Cardiac septum (tissue), 1 donor: ENCODE data around the gene CHL1. TPM values are rescaled to one million over a fixed set of nuclear protein-coding genes. Genes with fewer than 3 reads are reported as not detected.

Experiments used
- DNase-seq: peaks from one replicate; pipeline ENCODE4 v3.0.0-alpha.2; 2020; ENCODE audit warnings: low spot score
- intact Hi-C: fragments of 100-400 bp; cut with DNase I; formaldehyde crosslinking; loops from one replicate; pipeline ENCODE4 v1.14.0; 2022
- total RNA-seq: library from RNA; stranded (reverse); fragmentation: NEBNext Ultra II Directional; extraction: Animal tissue kit (Norgen Biotek cat#: 25700); gene quantifications from one replicate; pipeline ENCODE4 v1.2.1, GENCODE V29; 2021
- donor health status: DM: no; HTN: no; CAD: no.

The CHL1 gene
- total RNA-seq, 1 donor from 2014 or later: 2.5 TPM

GRCh38 chr3:210669-211068, 14.1 kb downstream of the CHL1 start:
- intact Hi-C loops: no loop called here
- no peak for DNase-seq

GRCh38 chr3:212432-212831, 15.9 kb downstream of the CHL1 start:
- DNase-seq: no peak
- intact Hi-C loops: no loop called here

- intact Hi-C loops: no loop called here
- no peak for DNase-seq
Observed at GRCh38 chr3:217099-217813, 20.7 kb downstream of the CHL1 start.

GRCh38 chr3:217948-218347, 21.4 kb downstream of the CHL1 start:
- DNase-seq: no peak
- intact Hi-C loops: no loop called here

GRCh38 chr3:228442-229182, 32.0 kb downstream of the CHL1 start:
- no peak for DNase-seq
- intact Hi-C loops: no loop called here

GRCh38 chr3:229183-229661, 32.7 kb downstream of the CHL1 start:
- intact Hi-C loops: no loop called here
- no peak for DNase-seq

- intact Hi-C loops: no loop called here
- no peak for DNase-seq
Observed at GRCh38 chr3:236881-237280, 40.3 kb downstream of the CHL1 start.

GRCh38 chr3:242602-243355, 46.2 kb downstream of the CHL1 start:
- intact Hi-C loops: no loop called here
- DNase-seq: no peak

- intact Hi-C loops: no loop called here
- no peak for DNase-seq
Observed at GRCh38 chr3:243356-243725, 46.8 kb downstream of the CHL1 start.

- DNase-seq: no peak
- intact Hi-C loops: no loop called here
Observed at GRCh38 chr3:244041-244440, 47.5 kb downstream of the CHL1 start.

- intact Hi-C loops: no loop called here
- no peak for DNase-seq
Observed at GRCh38 chr3:247916-248315, 51.4 kb downstream of the CHL1 start.

- no peak for DNase-seq
- intact Hi-C loops: no loop called here
Observed at GRCh38 chr3:248864-249520, 52.4 kb downstream of the CHL1 start.

GRCh38 chr3:249587-250262, 53.2 kb downstream of the CHL1 start:
- DNase-seq: no peak
- intact Hi-C loops: no loop called here

GRCh38 chr3:256501-256900, 59.9 kb downstream of the CHL1 start:
- no peak for DNase-seq
- intact Hi-C loops: no loop called here

GRCh38 chr3:257826-258225, 61.3 kb downstream of the CHL1 start:
- intact Hi-C loops: no loop called here
- DNase-seq: no peak

- intact Hi-C loops: no loop called here
- no peak for DNase-seq
Observed at GRCh38 chr3:260898-261297, 64.3 kb downstream of the CHL1 start.

- intact Hi-C loops: no loop called here
- no peak for DNase-seq
Observed at GRCh38 chr3:263393-263792, 66.8 kb downstream of the CHL1 start.

- no peak for DNase-seq
- intact Hi-C loops: no loop called here
Observed at GRCh38 chr3:264394-265156, 68.0 kb downstream of the CHL1 start.

- intact Hi-C loops: no loop called here
- DNase-seq: no peak
Observed at GRCh38 chr3:267101-267500, 70.5 kb downstream of the CHL1 start.
